KBM-7 (cell line): ENCODE data around the gene GPNMB.
A peak's percentile ranks its signal among the peaks of the same experiment; 100 is the strongest.
"Not testable (repeated sequence)": the region's sequence is repeated elsewhere in the genome, so short reads cannot be mapped to it uniquely, and the experiment has no call there.

Experiments
- DNase-seq: peaks from one replicate; pipeline ENCODE4 v3.0.0-alpha.2; 2015
- in situ Hi-C: fragments of 300-500 bp; cut with MboI; formaldehyde crosslinking; loops from 2 replicates; pipeline ENCODE4 v1.14.3; 2020; ENCODE audit warnings: low sequenced_read_pairs, low pct_unique_long_range_greater_than_20kb, mixed read lengths

GPNMB gene

GRCh38 chr7:23294549-23295400, 48.2 kb downstream of the GPNMB start:
- no peak for DNase-seq
- in situ Hi-C loops = no loop called here

- in situ Hi-C loops = no loop called here
- no peak for DNase-seq
These were observed 48.8 kb downstream of the GPNMB start for GRCh38 chr7:23295401-23295697.

- DNase-seq = no peak
- in situ Hi-C loops = no loop called here
These were observed 51.7 kb downstream of the GPNMB start for GRCh38 chr7:23298141-23298881.

GRCh38 chr7:23298885-23299769, 52.6 kb downstream of the GPNMB start, which contains the start of gene MALSU1:
Gene MALSU1 (plus strand): TSS chr7:23299339. CDS start chr7:23299353, 14 bp downstream.
- peak; percentile 98 for DNase-seq
- in situ Hi-C loops = no loop called here

- DNase-seq = no peak
- in situ Hi-C loops = no loop called here
These were observed 53.3 kb downstream of the GPNMB start for GRCh38 chr7:23299770-23300300.

GRCh38 chr7:23306936-23307521, 60.5 kb downstream of the GPNMB start:
- in situ Hi-C loops = no loop called here

GRCh38 chr7:23308754-23309153, 62.2 kb downstream of the GPNMB start:
- in situ Hi-C loops = no loop called here
- no peak for DNase-seq

More at GRCh38 chr7:23306936-23307521, 60.5 kb downstream of the GPNMB start:
- no peak for DNase-seq

- in situ Hi-C loops, DNase-seq: not testable (repeated sequence)
These were observed 65.6 kb downstream of the GPNMB start for GRCh38 chr7:23312141-23312540.

- no peak for DNase-seq
- in situ Hi-C loops = no loop called here
These were observed 68.8 kb downstream of the GPNMB start for GRCh38 chr7:23315366-23315765.
